MCF 10A (cell line): ENCODE results near the gene BEND4. TPM values are rescaled to one million over a fixed set of nuclear protein-coding genes. Genes with fewer than 3 reads are reported as not detected.

Experiments
- BruUV-seq: library from RNA; stranded (reverse); fragments of 400-500 nt; replicated peaks from 2 replicates; lab custom pipeline; 2021; lab: Mats Ljungman, UMichigan
- CTCF ChIA-PET: fragments of 300-600 bp; sonication (Branson Sonifier 250); formaldehyde crosslinking; extraction: SDS; loops from one replicate; lab custom pipeline; 2021; ENCODE audit warnings: antibody characterized with exemption, inconsistent platforms; lab: Yijun Ruan, JAX
- POLR2A ChIA-PET: fragments of 300-600, 350-650 bp; sonication (Branson Sonifier 250); formaldehyde crosslinking; extraction: SDS; loops from one replicate; lab custom pipeline; 2020; ENCODE audit warnings: antibody characterized with exemption, inconsistent platforms; lab: Yijun Ruan, JAX
- DNase-seq: peaks from one replicate; pipeline ENCODE4 v3.0.0-alpha.2; 2018; ENCODE audit not compliant: unreplicated experiment
- H3K27ac Mint-ChIP-seq: one replicate; pipeline ENCODE4 v1.8.0; 2022; ENCODE audit warnings: mild to moderate bottlenecking, low read depth, mixed read lengths; ENCODE audit not compliant: unreplicated experiment
- H3K27me3 Mint-ChIP-seq: one replicate; pipeline ENCODE4 v1.8.0; 2022; ENCODE audit warnings: mixed read lengths; ENCODE audit not compliant: insufficient read depth, unreplicated experiment
- H3K36me3 Mint-ChIP-seq: one replicate; pipeline ENCODE4 v1.8.0; 2022; ENCODE audit warnings: mild to moderate bottlenecking, moderate library complexity, mixed read lengths; ENCODE audit not compliant: insufficient read depth, unreplicated experiment
- H3K4me1 Mint-ChIP-seq: one replicate; pipeline ENCODE4 v1.8.0; 2022; ENCODE audit warnings: mixed read lengths; ENCODE audit not compliant: insufficient read depth, unreplicated experiment
- H3K4me3 Mint-ChIP-seq: one replicate; pipeline ENCODE4 v1.8.0; 2022; ENCODE audit warnings: mild to moderate bottlenecking, moderate library complexity, mixed read lengths; ENCODE audit not compliant: unreplicated experiment
- H3K9me3 Mint-ChIP-seq: one replicate; pipeline ENCODE4 v1.8.0; 2022; ENCODE audit warnings: mixed read lengths; ENCODE audit not compliant: unreplicated experiment
- intact Hi-C: fragments of 100-400 bp; cut with micrococcal nuclease; formaldehyde crosslinking; loops from 2 replicates; pipeline ENCODE4 v1.14.1; 2022
- total RNA-seq: library from RNA; stranded (reverse); gene quantifications from 2 replicates; pipeline ENCODE4 v1.2.3, GENCODE V29; 2022
- TF ChIP-seq, protein P1 (sequence below): fragments of 200-600 bp; IDR thresholded peaks from one replicate; pipeline ENCODE4 v1.8.0; 2022; ENCODE audit warnings: antibody characterized with exemption, mild to moderate bottlenecking; ENCODE audit not compliant: unreplicated experiment

The BEND4 gene
- total RNA-seq, 1 experiment from 2014 or later: not detected

DNA sequence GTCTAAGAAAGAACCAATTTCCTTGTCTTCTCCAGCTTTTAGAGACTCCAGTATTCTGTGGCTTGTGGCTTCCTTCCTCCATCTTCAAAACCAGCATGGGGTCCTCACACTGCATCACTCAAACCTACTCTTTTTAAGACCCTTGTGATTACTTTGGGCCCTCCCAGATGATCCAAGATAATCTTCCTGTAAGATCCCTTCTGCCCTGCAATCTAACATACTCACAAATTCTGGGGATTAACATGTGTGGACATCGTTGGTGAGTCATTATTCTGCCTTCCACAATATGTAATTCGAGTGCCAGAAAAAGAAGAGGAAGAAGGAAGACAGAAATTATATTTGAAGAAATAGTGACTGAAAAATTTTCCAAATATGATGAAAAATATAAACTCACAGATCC lies 47.9 kb downstream of the BEND4 start:
- Mint-ChIP-seq H3K27ac (no peak overlapping the region), H3K4me1 (peaks cover 15% of the 10 kb centered on the region), H3K36me3 (peaks cover 5% of the 10 kb centered on the region), H3K4me3 (no peak overlapping the region), H3K27me3 (no peaks in the 10 kb centered on the region), H3K9me3 (no peaks in the 10 kb centered on the region)
- ChIA-PET CTCF (no interaction called here), POLR2A (no interaction called here)
- TF ChIP-seq, protein P1, sequence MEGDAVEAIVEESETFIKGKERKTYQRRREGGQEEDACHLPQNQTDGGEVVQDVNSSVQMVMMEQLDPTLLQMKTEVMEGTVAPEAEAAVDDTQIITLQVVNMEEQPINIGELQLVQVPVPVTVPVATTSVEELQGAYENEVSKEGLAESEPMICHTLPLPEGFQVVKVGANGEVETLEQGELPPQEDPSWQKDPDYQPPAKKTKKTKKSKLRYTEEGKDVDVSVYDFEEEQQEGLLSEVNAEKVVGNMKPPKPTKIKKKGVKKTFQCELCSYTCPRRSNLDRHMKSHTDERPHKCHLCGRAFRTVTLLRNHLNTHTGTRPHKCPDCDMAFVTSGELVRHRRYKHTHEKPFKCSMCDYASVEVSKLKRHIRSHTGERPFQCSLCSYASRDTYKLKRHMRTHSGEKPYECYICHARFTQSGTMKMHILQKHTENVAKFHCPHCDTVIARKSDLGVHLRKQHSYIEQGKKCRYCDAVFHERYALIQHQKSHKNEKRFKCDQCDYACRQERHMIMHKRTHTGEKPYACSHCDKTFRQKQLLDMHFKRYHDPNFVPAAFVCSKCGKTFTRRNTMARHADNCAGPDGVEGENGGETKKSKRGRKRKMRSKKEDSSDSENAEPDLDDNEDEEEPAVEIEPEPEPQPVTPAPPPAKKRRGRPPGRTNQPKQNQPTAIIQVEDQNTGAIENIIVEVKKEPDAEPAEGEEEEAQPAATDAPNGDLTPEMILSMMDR: no peak
- intact Hi-C loops: no loop called here
- BruUV-seq: no TSS peak
- peak; percentile 61 for DNase-seq

DNA sequence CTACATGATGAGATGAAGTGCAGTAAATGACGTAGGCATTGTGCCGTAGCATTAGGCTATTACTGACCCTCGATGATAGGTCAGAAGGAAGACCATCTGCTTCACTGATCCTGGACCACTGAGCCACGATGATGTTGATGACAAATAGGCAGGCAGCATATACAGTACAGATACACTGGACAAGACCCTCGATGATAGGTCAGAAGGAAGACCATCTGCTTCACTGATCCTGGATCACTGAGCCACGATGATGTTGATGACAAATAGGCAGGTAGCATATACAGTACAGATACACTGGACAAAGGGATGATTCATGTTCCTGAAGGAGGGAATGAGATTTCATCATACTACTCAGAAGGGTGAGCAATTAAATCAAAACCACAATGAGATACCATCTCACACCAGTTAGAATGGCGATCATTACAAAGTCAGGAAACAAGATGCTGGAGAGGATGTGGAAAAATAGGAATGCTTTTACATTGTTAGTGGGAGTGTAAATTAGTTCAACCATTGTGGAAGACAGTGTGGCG lies 50.9 kb downstream of the BEND4 start:
- H3K27ac Mint-ChIP-seq: no peak overlapping the region
- ChIA-PET POLR2A (interaction anchor here (0.6 kb wide), 1 partner anchor 104 kb away, joined by 3 read pairs; no protein-coding TSS in a partner anchor), CTCF (interaction anchor here (0.7 kb wide), 1 partner anchor 1191 kb away, joined by 3 read pairs; no protein-coding TSS in a partner anchor)
- peak overlapping the region; percentile 50 for H3K4me3 Mint-ChIP-seq
- no TSS peak for BruUV-seq
- DNase-seq: peak; percentile 80
- no peaks in the 10 kb centered on the region for H3K27me3 Mint-ChIP-seq
- peaks cover 5% of the 10 kb centered on the region for H3K36me3 Mint-ChIP-seq
- TF ChIP-seq, protein P1: no peak
- intact Hi-C loops: no loop called here
- peaks cover 15% of the 10 kb centered on the region for H3K4me1 Mint-ChIP-seq
- no peaks in the 10 kb centered on the region for H3K9me3 Mint-ChIP-seq

DNA sequence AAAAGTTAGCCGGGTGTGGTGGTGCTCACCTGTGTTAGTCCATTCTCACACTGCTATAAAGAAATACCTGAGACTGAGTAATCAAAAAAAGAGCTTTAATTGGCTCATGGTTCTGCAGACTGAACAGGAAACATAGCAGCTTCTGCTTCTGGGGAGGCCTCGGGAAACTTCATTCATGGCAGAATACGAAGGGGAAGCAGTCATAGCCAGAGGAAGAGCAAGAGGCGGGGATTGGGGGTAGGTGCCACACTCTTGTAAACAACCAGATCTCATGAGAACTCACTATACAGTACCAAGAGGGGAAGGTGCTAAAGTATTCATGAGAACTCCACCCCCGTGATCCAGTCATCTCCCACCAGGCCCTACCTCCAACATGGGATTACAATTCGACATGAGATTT lies 64.1 kb downstream of the BEND4 start:
- H3K4me3 Mint-ChIP-seq: no peak overlapping the region
- no peaks in the 10 kb centered on the region for H3K27me3 Mint-ChIP-seq
- POLR2A ChIA-PET: no interaction called here
- intact Hi-C loops: no loop called here
- no peaks in the 10 kb centered on the region for H3K9me3 Mint-ChIP-seq
- CTCF ChIA-PET: interaction anchor here (0.9 to 1.0 kb wide), 2 partner anchors 11 to 19 kb away, joined by 3 to 4 read pairs; no protein-coding TSS in a partner anchor
- no peaks in the 10 kb centered on the region for H3K4me1 Mint-ChIP-seq
- H3K27ac Mint-ChIP-seq: peak overlapping the region; percentile 51
- no peak for DNase-seq
- H3K36me3 Mint-ChIP-seq: peaks cover 36% of the 10 kb centered on the region
- BruUV-seq: no TSS peak
- TF ChIP-seq, protein P1: no peak

DNA sequence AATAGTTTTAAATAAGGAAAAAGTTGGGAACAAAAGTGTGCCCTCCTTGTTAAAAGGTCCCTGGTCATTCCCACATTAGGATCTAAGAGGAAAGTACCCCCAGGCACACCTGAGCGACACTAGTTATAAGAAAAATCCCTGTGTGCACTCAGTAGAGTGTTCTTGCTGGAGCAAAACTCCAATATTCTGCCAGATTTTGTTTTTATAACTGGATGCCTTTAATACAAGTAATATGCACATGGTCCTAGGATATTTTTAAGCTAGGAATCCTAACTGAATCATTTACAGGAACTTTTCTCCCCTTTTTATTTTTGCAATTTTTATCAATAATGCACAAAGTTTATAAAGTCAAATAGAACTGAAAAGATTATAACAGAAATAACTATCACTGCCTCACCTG lies 68.6 kb downstream of the BEND4 start:
- TF ChIP-seq, protein P1: no peak
- no peak overlapping the region for H3K4me3 Mint-ChIP-seq
- no peak for DNase-seq
- H3K4me1 Mint-ChIP-seq: no peaks in the 10 kb centered on the region
- peaks cover 50% of the 10 kb centered on the region for H3K36me3 Mint-ChIP-seq
- H3K27me3 Mint-ChIP-seq: no peaks in the 10 kb centered on the region
- POLR2A ChIA-PET: no interaction called here
- H3K27ac Mint-ChIP-seq: peak overlapping the region; percentile 35
- no TSS peak for BruUV-seq
- no peaks in the 10 kb centered on the region for H3K9me3 Mint-ChIP-seq
- CTCF ChIA-PET: no interaction called here
- intact Hi-C loops: no loop called here
